Natural killer cell (primary cell): ENCODE results near the gene INS. TPM values are rescaled to one million over a fixed set of nuclear protein-coding genes. Genes with fewer than 3 reads are reported as not detected.

ENCODE experiments used
- ATAC-seq, 3 donors: fragments of 150-1000 bp in 2 of 3; fragments of 200-7000 bp in 1 of 3; cut with Tn5 transposase; 1 replicate in 1 of 3; 2 replicates in 2 of 3; pipeline ENCODE4 v1.10.0; 2021; ENCODE audit warnings: mild to moderate bottlenecking in 2 of 3, moderate library complexity in 2 of 3
- DNase-seq, 2 donors: peaks; one replicate each; pipeline versions ENCODE4 v3.0.0 to v3.0.0-alpha.2; 2013 to 2021; ENCODE audit warnings: mixed read lengths in 1 of 2
- H3K27ac ChIP-seq: one replicate; pipeline ENCODE4 v1.5.1; 2013; ENCODE audit warnings: mild to moderate bottlenecking, low read length
- H3K27me3 ChIP-seq: one replicate; pipeline ENCODE4 v1.6.1; 2013; ENCODE audit warnings: low read length; ENCODE audit not compliant: control insufficient read depth, insufficient read depth
- H3K36me3 ChIP-seq: one replicate; pipeline ENCODE4 v1.6.1; 2013; ENCODE audit warnings: low read length; ENCODE audit not compliant: control insufficient read depth, insufficient read depth
- H3K4me1 ChIP-seq: one replicate; pipeline ENCODE4 v1.6.1; 2013; ENCODE audit warnings: low read length; ENCODE audit not compliant: control insufficient read depth, insufficient read depth
- H3K4me3 ChIP-seq: one replicate; pipeline ENCODE4 v1.5.1; 2013; ENCODE audit warnings: low read length
- H3K9me3 ChIP-seq: one replicate; pipeline ENCODE4 v1.6.1; 2013; ENCODE audit warnings: low read length; ENCODE audit not compliant: control insufficient read depth, insufficient read depth
- H3K27ac Mint-ChIP-seq, 2 donors: one replicate each; pipeline ENCODE4 v1.8.0; 2022; ENCODE audit warnings: mild to moderate bottlenecking in 2 of 2, mixed read lengths in 2 of 2, moderate library complexity in 1 of 2
- H3K27me3 Mint-ChIP-seq, 2 donors: one replicate each; pipeline ENCODE4 v1.8.0; 2022; ENCODE audit warnings: low read depth in 2 of 2, mixed read lengths in 2 of 2
- H3K36me3 Mint-ChIP-seq: one replicate; pipeline ENCODE4 v1.8.0; 2022; ENCODE audit warnings: mixed read lengths
- H3K4me1 Mint-ChIP-seq, 2 donors: one replicate each; pipeline ENCODE4 v1.8.0; 2022; ENCODE audit warnings: mixed read lengths in 2 of 2
- H3K4me3 Mint-ChIP-seq: one replicate; pipeline ENCODE4 v1.8.0; 2022; ENCODE audit warnings: mild to moderate bottlenecking, moderate library complexity, mixed read lengths
- H3K9me3 Mint-ChIP-seq, 2 donors: one replicate each; pipeline ENCODE4 v1.8.0; 2022; ENCODE audit warnings: mixed read lengths in 2 of 2
- WGBS: methylation state at CpG from one replicate; pipeline ENCODE4 v1.1.7; 2013; ENCODE audit warnings: missing lambda C conversion rate; ENCODE audit not compliant: insufficient coverage; 5-methylcytosine and 5-hydroxymethylcytosine counted together
- intact Hi-C: fragments of 100-400 bp; cut with micrococcal nuclease; formaldehyde crosslinking; loops from one replicate; pipeline ENCODE4 v1.14.2; 2022
- total RNA-seq, 4 donors: library from RNA; stranded (reverse); fragments of 120-200 nt in 1 of 4; gene quantifications; one replicate each; pipeline versions ENCODE4 v1.2.3 to v1.2.4, GENCODE V29; 2013 to 2022
- TF ChIP-seq, protein P1 (sequence below): fragments of 200-600 bp; IDR thresholded peaks from one replicate; pipeline ENCODE4 v1.8.0; 2022; ENCODE audit warnings: antibody characterized with exemption

The INS gene
- total RNA-seq, 3 donors from 2014 or later (not counting 1 experiment from before 2014, with no cell fraction given), result not detected

DNA sequence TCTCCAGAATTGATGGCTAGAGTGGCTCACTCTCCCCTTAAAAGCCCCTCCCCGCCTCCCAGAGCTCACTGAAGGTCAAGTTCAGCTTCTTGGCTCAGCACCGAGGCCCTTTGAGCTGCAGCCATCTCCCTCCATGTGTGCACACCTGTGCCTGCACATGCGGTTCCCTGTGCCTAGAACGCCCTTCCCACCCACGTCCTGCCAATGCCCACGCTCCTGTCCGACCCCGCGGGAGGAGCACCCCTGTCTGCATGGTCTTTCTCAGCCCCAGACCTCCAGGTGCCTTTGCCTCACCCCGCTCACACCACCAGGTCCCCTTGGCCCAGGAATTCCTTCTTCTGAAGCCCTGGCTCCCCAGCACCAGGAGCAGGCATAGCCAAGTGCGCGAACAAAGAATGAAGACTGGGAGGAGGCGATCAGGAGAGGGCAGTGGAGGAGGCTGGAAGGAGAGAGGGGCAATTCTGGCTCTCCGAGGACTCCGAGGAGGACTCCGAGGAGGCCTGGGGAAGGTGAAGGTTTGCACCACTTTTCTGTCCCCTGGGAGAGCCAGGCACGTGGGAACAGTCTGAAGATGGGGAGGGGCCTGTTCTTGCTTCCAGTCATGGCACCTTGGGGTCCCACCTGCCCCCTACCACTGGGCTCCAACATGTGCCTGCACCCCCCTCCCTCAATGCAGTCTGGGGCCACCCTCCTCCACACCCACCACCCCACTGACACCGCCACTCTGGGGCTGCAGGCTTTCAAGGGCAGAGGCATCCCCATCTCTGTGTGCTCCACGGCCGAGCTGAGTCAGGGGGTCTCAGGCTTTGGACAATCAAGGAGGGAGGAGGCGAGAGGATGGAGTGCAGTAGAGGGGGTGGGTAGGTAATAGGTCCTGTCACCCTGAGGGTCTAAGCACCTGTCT, 39.5 kb downstream of the INS start:
- H3K27me3 Mint-ChIP-seq, result peaks cover 19 to 27% of the 10 kb centered on the region in 2 donors
- ATAC-seq (no peak), DNase-seq (no peak)
- no peak overlapping the region for H3K4me3 ChIP-seq
- no peaks in the 10 kb centered on the region for H3K27me3 ChIP-seq
- no peaks in the 10 kb centered on the region for H3K36me3 Mint-ChIP-seq
- TF ChIP-seq, protein P1, sequence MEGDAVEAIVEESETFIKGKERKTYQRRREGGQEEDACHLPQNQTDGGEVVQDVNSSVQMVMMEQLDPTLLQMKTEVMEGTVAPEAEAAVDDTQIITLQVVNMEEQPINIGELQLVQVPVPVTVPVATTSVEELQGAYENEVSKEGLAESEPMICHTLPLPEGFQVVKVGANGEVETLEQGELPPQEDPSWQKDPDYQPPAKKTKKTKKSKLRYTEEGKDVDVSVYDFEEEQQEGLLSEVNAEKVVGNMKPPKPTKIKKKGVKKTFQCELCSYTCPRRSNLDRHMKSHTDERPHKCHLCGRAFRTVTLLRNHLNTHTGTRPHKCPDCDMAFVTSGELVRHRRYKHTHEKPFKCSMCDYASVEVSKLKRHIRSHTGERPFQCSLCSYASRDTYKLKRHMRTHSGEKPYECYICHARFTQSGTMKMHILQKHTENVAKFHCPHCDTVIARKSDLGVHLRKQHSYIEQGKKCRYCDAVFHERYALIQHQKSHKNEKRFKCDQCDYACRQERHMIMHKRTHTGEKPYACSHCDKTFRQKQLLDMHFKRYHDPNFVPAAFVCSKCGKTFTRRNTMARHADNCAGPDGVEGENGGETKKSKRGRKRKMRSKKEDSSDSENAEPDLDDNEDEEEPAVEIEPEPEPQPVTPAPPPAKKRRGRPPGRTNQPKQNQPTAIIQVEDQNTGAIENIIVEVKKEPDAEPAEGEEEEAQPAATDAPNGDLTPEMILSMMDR, result no peak
- no peaks in the 10 kb centered on the region for H3K36me3 ChIP-seq
- no peak overlapping the region for H3K4me3 Mint-ChIP-seq
- WGBS, result 89% methylated on average over 21 of the region's 21 CpGs
- no peak overlapping the region for H3K27ac Mint-ChIP-seq
- no peaks in the 10 kb centered on the region for H3K4me1 Mint-ChIP-seq
- no peaks in the 10 kb centered on the region for H3K9me3 ChIP-seq
- H3K4me1 ChIP-seq, result no peaks in the 10 kb centered on the region
- intact Hi-C loops, result no loop called here
- H3K27ac ChIP-seq, result no peak overlapping the region
- H3K9me3 Mint-ChIP-seq, result peaks cover 0 to 5% of the 10 kb centered on the region in 2 donors

DNA sequence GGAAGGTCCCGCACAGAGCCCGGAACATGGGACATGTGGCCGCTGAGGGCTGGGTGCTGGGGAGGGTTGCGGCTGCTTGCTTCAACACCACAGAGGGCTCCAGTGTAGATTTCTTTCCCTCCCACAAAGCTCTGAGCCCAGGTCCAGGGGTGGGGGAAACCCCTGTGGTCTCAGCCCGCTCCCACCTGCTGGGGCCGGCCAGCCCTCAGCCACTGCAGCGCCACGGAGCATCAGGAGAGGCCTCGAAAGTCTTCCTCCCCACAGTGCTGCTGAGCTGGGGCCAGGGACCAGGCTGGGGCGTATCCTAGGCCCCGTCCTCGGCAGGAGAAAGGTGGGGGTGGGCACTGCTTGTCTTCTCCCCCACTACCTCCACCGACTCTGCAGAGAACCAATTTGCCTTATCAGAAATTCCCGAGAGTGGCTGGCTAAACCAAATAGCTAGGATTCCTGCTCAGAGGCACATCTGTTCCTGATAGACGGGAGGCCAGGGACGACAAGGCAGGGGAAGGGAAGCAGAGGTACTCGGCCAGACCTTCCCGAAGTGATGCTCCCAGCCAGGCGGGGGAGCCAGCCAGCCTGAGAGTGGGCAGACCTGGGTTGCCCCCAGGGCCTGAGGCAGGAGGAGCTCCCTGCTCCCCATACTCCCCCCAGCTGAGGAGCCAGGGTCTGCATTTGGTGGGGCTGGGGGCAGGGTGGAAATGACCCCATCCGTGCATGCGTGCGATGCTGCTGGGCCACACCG, 40.5 kb downstream of the INS start:
- Mint-ChIP-seq H3K27me3 (peaks cover 19 to 31% of the 10 kb centered on the region in 2 donors), H3K4me3 (no peak overlapping the region), H3K27ac (no peak overlapping the region), H3K9me3 (peaks cover 0 to 3% of the 10 kb centered on the region in 2 donors), H3K4me1 (no peaks in the 10 kb centered on the region), H3K36me3 (no peaks in the 10 kb centered on the region)
- Histone ChIP-seq H3K4me1 (no peaks in the 10 kb centered on the region), H3K27me3 (no peaks in the 10 kb centered on the region), H3K4me3 (no peak overlapping the region), H3K27ac (no peak overlapping the region), H3K36me3 (no peaks in the 10 kb centered on the region), H3K9me3 (no peaks in the 10 kb centered on the region)
- WGBS, result 79% methylated on average over 23 of the region's 23 CpGs
- intact Hi-C loops, result no loop called here
- ATAC-seq (no peak), DNase-seq (no peak)
- TF ChIP-seq, protein P1, result no peak

GRCh38 chr11:2118677-2119076, 42.3 kb downstream of the INS start:
- peaks cover 19% of the 10 kb centered on the region in 2 donors for H3K27me3 Mint-ChIP-seq
- no peak for ATAC-seq
- H3K27me3 ChIP-seq, result no peaks in the 10 kb centered on the region

More at GRCh38 chr11:2118677-2119076, 42.3 kb downstream of the INS start:
- Histone ChIP-seq H3K4me1 (no peaks in the 10 kb centered on the region), H3K27ac (no peak overlapping the region), H3K4me3 (no peak overlapping the region), H3K36me3 (no peaks in the 10 kb centered on the region), H3K9me3 (no peaks in the 10 kb centered on the region)
- Mint-ChIP-seq H3K27ac (no peak overlapping the region), H3K4me3 (no peak overlapping the region), H3K36me3 (no peaks in the 10 kb centered on the region), H3K9me3 (no peaks in the 10 kb centered on the region), H3K4me1 (no peaks in the 10 kb centered on the region)
- intact Hi-C loops, result no loop called here
- TF ChIP-seq, protein P1, result no peak
- DNase-seq, result no peak
- 86% methylated on average over 1 of the region's 4 CpGs for WGBS
